Measurements from ENCODE around the gene DDA1. TPM values are rescaled to one million over a fixed set of nuclear protein-coding genes. Genes with fewer than 3 reads are reported as not detected.

The DDA1 gene
- total and polyA plus RNA-seq, 9 of the 15 experiments (the other 6 are each of a cell fraction or from before 2014, with no cell fraction given) = 1.4 to 83.8 (median 33.8) TPM

- TF ChIP-seq RBM15 (IDR thresholded peaks at IDR 0.05; ENCODE audit: insufficient read depth, low read length) (no peak), ZNF512 (tag; IDR thresholded peaks at IDR 0.05) (no peak), MEF2D (tag; conservative IDR thresholded peaks at IDR 0.05; ENCODE audit: low read depth) (no peak), TARDBP (IDR thresholded peaks at IDR 0.05) (no peak), MAFK (IDR thresholded peaks at IDR 0.05; ENCODE audit: low read length) (no peak), ZNF780A (CRISPR knock-in tag; IDR thresholded peaks at IDR 0.05) (no peak), HMG20A (CRISPR knock-in tag; conservative IDR thresholded peaks at IDR 0.05) (no peak), POLR2H (tag; IDR thresholded peaks at IDR 0.05; ENCODE audit: low read depth) (no peak), ASH1L (IDR thresholded peaks at IDR 0.05; ENCODE audit: borderline replicate concordance, low read depth, partially characterized antibody) (no peak), ZNF354B (CRISPR knock-in tag; IDR thresholded peaks at IDR 0.05) (no peak), BRD4 (IDR thresholded peaks at IDR 0.05) (no peak), KDM5B (IDR thresholded peaks at IDR 0.05; ENCODE audit: insufficient replicate concordance, low read depth, low read length) (peak; percentile 65), RBM22 (IDR thresholded peaks at IDR 0.05; ENCODE audit: low read depth, low read length, poor library complexity, severe bottlenecking) (no peak), HMG20B (CRISPR knock-in tag; IDR thresholded peaks at IDR 0.05) (no peak), ZNF212 (CRISPR knock-in tag; IDR thresholded peaks at IDR 0.05) (no peak), PTRF (tag; IDR thresholded peaks at IDR 0.05) (no peak), RAD51 (IDR thresholded peaks at IDR 0.05; ENCODE audit: borderline replicate concordance, low read depth) (peak; percentile 63), ZFPM2 (CRISPR knock-in tag; IDR thresholded peaks at IDR 0.05) (no peak), ETV1 (tag; conservative IDR thresholded peaks at IDR 0.05; ENCODE audit: low read depth) (peak; percentile 47), ZNF224 (CRISPR knock-in tag; IDR thresholded peaks at IDR 0.05) (no peak)
- TF ChIP-seq, protein P1, sequence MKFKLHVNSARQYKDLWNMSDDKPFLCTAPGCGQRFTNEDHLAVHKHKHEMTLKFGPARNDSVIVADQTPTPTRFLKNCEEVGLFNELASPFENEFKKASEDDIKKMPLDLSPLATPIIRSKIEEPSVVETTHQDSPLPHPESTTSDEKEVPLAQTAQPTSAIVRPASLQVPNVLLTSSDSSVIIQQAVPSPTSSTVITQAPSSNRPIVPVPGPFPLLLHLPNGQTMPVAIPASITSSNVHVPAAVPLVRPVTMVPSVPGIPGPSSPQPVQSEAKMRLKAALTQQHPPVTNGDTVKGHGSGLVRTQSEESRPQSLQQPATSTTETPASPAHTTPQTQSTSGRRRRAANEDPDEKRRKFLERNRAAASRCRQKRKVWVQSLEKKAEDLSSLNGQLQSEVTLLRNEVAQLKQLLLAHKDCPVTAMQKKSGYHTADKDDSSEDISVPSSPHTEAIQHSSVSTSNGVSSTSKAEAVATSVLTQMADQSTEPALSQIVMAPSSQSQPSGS (CRISPR knock-in tag; IDR thresholded peaks at IDR 0.05) = no peak
- TF ChIP-seq, protein P2, sequence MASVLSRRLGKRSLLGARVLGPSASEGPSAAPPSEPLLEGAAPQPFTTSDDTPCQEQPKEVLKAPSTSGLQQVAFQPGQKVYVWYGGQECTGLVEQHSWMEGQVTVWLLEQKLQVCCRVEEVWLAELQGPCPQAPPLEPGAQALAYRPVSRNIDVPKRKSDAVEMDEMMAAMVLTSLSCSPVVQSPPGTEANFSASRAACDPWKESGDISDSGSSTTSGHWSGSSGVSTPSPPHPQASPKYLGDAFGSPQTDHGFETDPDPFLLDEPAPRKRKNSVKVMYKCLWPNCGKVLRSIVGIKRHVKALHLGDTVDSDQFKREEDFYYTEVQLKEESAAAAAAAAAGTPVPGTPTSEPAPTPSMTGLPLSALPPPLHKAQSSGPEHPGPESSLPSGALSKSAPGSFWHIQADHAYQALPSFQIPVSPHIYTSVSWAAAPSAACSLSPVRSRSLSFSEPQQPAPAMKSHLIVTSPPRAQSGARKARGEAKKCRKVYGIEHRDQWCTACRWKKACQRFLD (CRISPR knock-in tag; IDR thresholded peaks at IDR 0.05) = peak; percentile 10; the same call in 1 of the 2 replicates
- TF ChIP-seq, protein P3, sequence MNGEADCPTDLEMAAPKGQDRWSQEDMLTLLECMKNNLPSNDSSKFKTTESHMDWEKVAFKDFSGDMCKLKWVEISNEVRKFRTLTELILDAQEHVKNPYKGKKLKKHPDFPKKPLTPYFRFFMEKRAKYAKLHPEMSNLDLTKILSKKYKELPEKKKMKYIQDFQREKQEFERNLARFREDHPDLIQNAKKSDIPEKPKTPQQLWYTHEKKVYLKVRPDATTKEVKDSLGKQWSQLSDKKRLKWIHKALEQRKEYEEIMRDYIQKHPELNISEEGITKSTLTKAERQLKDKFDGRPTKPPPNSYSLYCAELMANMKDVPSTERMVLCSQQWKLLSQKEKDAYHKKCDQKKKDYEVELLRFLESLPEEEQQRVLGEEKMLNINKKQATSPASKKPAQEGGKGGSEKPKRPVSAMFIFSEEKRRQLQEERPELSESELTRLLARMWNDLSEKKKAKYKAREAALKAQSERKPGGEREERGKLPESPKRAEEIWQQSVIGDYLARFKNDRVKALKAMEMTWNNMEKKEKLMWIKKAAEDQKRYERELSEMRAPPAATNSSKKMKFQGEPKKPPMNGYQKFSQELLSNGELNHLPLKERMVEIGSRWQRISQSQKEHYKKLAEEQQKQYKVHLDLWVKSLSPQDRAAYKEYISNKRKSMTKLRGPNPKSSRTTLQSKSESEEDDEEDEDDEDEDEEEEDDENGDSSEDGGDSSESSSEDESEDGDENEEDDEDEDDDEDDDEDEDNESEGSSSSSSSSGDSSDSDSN (IDR thresholded peaks at IDR 0.05; ENCODE audit: borderline replicate concordance in 1 of 2, low read depth in 2 of 2, low read length in 2 of 2) = no peak; a peak in 1 of 4 replicates
These were observed 3.7 kb upstream of the DDA1 start, which contains the start of gene MRPL34 (continued) for GRCh38 chr19:17305517-17306284.

Data from K562 (cell line).